WERI-Rb-1 (cell line): ENCODE measurements around the gene CCDC157.

Experiments used
- DNase-seq: peaks from one replicate; pipeline ENCODE4 v3.0.0-alpha.2; 2020
- H3K27ac ChIP-seq: fragments of 250-450 bp; sonication (Bioruptor Pico); 2 replicates; pipeline ENCODE4 v1.5.1; 2020; ENCODE audit warnings: mild to moderate bottlenecking, moderate library complexity
- H3K27me3 ChIP-seq: fragments of 250-450 bp; sonication (Bioruptor Pico); 2 replicates; pipeline ENCODE4 v1.5.1; 2021; ENCODE audit warnings: mild to moderate bottlenecking, low read depth, moderate library complexity; ENCODE audit not compliant: insufficient read depth, severe bottlenecking
- H3K36me3 ChIP-seq: fragments of 250-450 bp; sonication (Bioruptor Pico); 2 replicates; pipeline ENCODE4 v1.5.1; 2020; ENCODE audit warnings: mild to moderate bottlenecking, moderate library complexity
- H3K4me3 ChIP-seq: 2 replicates; pipeline ENCODE4 v1.5.1; 2011; ENCODE audit warnings: low read depth, mild to moderate bottlenecking, control low read depth, low read length
- H3K9me3 ChIP-seq: fragments of 250-450 bp; sonication (Bioruptor Pico); 2 replicates; pipeline ENCODE4 v1.5.1; 2021; ENCODE audit warnings: mild to moderate bottlenecking, moderate library complexity; ENCODE audit not compliant: severe bottlenecking
- TF ChIP-seq, protein P1 (sequence below): IDR thresholded peaks from 2 replicates; pipeline ENCODE4 v1.5.1; 2011; ENCODE audit warnings: low read depth, mild to moderate bottlenecking, control low read depth, inconsistent platforms, low read length

CCDC157 gene

DNA sequence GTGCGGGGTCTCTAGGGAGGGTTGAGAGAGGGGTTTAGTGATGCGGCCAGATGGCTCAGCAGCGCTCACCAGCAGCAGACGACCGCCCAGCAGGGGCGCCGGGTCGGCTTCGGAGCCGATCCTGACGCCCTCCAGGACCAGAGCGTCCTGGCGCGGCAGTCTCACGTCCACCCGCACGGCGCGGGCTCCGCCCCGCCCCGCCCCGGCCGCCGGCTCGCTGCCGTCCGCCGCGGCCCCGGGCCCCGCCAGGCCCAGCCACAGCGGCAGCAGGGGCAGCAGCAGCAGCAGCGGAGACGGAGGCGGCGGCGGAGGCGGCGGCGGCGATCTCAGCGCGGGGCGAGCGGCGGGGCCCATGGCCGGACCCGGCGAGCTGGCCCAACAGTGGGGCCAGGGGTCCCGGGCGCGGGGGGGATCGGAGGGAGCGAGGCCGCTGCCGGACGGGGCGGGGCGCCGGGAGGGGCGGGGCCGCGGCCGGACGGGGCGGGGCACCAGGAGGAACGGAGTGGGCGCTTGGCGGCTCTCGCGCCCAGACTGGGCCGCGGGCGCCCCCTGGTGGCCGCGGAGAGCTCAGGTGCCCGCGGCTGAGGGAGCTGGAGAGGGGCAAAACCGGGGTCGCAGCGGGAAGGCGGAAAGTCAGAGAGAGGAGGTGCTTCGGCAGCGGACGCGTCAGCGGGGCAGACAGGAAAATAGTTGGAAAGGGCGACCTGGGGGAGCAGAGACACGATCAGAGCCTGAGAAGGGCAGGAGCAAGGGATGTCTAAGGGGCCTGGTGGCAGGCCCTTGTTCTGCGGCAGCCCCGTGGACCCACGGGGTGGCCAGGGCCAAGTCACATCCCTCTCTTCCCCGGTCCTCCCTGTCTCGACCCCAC, 30.4 kb downstream of the CCDC157 start, which contains the start of gene RNF215:
Gene RNF215 (minus strand): TSS at position 452 of the 868 bp plus-strand sequence. CDS start 98 bp downstream, at position 354.
- Histone ChIP-seq H3K27ac (peak within 1 kb of the TSS; percentile 70), H3K9me3 (no peaks in the 10 kb centered on the region), H3K4me3 (peak within 1 kb of the TSS; percentile 53), H3K27me3 (no peaks in the 10 kb centered on the region), H3K36me3 (0 out of 2 replicates have a peak, but pooled peaks cover 3% of the 10 kb centered on the region)
- peak; percentile 82 for DNase-seq
- TF ChIP-seq, protein P1, sequence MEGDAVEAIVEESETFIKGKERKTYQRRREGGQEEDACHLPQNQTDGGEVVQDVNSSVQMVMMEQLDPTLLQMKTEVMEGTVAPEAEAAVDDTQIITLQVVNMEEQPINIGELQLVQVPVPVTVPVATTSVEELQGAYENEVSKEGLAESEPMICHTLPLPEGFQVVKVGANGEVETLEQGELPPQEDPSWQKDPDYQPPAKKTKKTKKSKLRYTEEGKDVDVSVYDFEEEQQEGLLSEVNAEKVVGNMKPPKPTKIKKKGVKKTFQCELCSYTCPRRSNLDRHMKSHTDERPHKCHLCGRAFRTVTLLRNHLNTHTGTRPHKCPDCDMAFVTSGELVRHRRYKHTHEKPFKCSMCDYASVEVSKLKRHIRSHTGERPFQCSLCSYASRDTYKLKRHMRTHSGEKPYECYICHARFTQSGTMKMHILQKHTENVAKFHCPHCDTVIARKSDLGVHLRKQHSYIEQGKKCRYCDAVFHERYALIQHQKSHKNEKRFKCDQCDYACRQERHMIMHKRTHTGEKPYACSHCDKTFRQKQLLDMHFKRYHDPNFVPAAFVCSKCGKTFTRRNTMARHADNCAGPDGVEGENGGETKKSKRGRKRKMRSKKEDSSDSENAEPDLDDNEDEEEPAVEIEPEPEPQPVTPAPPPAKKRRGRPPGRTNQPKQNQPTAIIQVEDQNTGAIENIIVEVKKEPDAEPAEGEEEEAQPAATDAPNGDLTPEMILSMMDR, result peak; percentile 84

DNA sequence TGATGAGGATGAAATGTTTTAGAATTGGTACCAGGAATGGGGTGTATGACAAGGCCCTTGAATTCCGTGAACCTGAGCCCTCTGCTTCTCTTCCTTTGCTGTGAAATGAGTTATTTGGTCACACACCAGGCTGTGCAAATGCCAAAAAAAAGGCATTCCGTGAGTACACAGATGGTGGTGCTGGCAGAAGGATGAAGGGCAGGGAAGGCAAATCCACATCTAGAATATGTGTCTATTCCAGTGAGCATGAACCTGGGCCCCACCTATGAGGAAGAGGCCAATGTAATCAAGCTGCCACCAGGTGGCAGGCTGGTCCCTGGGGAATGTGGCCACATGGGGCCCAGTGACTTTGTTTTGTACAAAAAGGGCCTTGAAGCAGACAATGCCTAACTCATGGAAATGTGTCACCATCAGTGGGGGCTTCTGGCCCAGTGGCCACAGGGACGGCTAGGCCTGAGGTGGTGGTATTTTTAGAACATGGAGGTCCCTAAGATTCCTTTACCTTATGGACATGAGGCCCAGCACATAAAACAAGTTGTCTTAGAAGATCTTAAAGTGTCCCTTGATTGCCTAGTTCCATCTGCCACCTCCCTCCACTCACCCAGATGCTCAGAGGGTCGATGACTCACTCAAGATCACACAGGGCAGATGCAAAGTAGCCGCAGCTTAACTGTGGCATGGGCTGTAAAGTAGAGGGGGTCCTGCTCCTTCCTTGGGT, 34.3 kb downstream of the CCDC157 start:
- peak; percentile 82 for DNase-seq
- Histone ChIP-seq H3K36me3 (no peaks in the 10 kb centered on the region), H3K27me3 (no peaks in the 10 kb centered on the region), H3K4me3 (no peak overlapping the region), H3K9me3 (no peaks in the 10 kb centered on the region), H3K27ac (peak overlapping the region; percentile 78)
- TF ChIP-seq, protein P1, result peak; percentile 90

DNA sequence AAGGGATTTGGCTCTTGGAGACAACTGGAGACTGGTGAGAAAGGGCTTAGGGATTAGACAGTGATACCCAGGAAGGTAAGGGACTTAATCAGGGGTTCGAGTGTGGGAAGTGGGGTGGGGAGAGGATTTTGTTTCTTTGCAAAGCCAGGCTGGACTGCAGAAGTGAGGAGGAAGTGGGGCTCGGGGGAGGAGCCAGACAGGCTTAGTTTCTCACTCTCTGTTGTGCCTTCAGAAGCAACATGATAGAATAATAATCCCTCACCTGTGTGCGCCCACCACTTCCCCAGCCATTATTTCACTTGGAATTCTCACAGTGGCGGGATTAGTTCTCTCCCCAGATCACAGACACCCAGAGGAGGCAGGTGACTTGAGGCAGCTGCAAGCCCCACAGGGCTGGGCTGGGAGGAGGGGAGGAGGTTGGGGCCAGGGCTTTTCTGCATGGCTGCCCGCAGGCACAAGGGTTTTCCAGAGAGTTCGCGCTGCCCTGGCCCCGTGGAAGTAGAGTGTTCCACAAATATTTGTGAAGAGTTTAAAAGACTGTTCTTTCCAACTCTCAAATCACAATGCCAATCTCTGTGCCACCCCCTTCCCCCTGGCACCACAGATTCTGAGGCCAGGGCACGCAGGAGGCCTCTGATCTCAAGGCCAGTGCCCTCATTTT, 36.0 kb downstream of the CCDC157 start:
- peak overlapping the region; percentile 78 for H3K27ac ChIP-seq
- TF ChIP-seq, protein P1, result no peak
- no peaks in the 10 kb centered on the region for H3K36me3 ChIP-seq
- peak; percentile 92 for DNase-seq
- H3K27me3 ChIP-seq, result no peaks in the 10 kb centered on the region
- H3K9me3 ChIP-seq, result no peaks in the 10 kb centered on the region
- H3K4me3 ChIP-seq, result peak overlapping the region; percentile 14

DNA sequence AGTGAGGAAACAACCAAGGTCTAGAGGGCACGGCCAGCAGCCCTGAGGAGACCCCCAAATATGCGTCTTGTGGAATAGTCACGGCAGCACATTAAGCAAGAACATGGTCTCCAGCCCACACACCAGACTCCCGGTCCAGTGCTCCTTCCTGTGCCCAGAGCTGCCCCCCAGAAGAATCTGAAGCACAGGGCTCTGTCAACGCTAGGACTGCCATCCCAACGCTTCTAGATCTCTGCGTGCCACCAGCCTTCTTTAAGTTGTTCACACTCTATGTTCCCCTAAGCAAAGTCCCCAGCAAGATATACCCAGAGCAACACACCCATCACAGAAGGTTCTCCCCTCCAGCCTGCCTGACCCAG, 36.5 kb downstream of the CCDC157 start:
- Histone ChIP-seq H3K27me3 (no peaks in the 10 kb centered on the region), H3K9me3 (no peaks in the 10 kb centered on the region), H3K27ac (peak overlapping the region; percentile 78), H3K4me3 (peak overlapping the region; percentile 14), H3K36me3 (no peaks in the 10 kb centered on the region)
- TF ChIP-seq, protein P1, result no peak
- DNase-seq, result no peak

DNA sequence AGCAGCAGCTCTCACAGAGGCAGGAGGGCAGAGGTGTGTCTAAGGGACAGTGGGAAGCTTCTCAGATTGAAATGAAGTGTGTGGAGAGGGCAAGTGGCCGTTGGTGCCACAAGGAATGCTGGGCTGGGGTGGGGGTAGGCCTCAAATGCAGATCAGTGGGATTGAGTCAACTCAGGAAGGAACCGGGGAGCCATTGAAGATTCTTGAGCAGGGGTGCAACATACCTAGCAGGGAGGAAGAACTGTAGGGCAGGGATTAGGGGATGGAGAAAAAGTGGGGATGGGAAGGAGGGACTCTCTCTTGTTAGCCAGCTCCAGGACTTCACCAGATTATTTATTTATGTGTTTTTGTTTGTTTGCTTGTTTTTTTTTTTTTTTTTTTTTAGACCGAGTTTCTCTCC, 37.1 kb downstream of the CCDC157 start:
- Histone ChIP-seq H3K27me3 (no peaks in the 10 kb centered on the region), H3K4me3 (no peak overlapping the region), H3K36me3 (no peaks in the 10 kb centered on the region), H3K27ac (peak overlapping the region; percentile 78), H3K9me3 (no peaks in the 10 kb centered on the region)
- DNase-seq, result no peak
- TF ChIP-seq, protein P1, result no peak
